OCI-LY7 (cell line): ENCODE data around the gene KIAA1958. TPM values are rescaled to one million over a fixed set of nuclear protein-coding genes. Genes with fewer than 3 reads are reported as not detected.

Experiments
- BruUV-seq: library from RNA; stranded (reverse); fragments of 400-500 nt; replicated peaks from 2 replicates; lab custom pipeline; 2021; lab: Mats Ljungman, UMichigan
- CTCF ChIA-PET: fragments of 300-600 bp; sonication (Branson Sonifier 250); formaldehyde crosslinking; loops from one replicate; lab custom pipeline; 2022; ENCODE audit warnings: antibody characterized with exemption; ENCODE audit not compliant: unreplicated experiment; lab: Charles Lee
- POLR2A ChIA-PET: fragments of 300-600 bp; sonication (Branson Sonifier 250); formaldehyde crosslinking; loops from one replicate; lab custom pipeline; 2022; ENCODE audit warnings: antibody characterized with exemption; lab: Charles Lee
- DNase-seq: peaks from one replicate; pipeline ENCODE4 v3.0.0-alpha.2; 2015; ENCODE audit warnings: low spot score
- H2AFZ ChIP-seq: fragments of 200-600 bp; sonication (generic), shearing (Covaris generic); 2 replicates; pipeline ENCODE4 v1.6.1; 2014; ENCODE audit warnings: mild to moderate bottlenecking, antibody characterized with exemption, low read length, moderate library complexity
- H3K27ac ChIP-seq: fragments of 200-600 bp; sonication (generic); 2 replicates; pipeline ENCODE4 v1.5.1; 2014; ENCODE audit warnings: mixed run types, low read depth, mild to moderate bottlenecking, moderate library complexity, low read length, inconsistent platforms; ENCODE audit not compliant: poor library complexity, severe bottlenecking
- H3K36me3 ChIP-seq: fragments of 200-600 bp; sonication (generic); 2 replicates; pipeline ENCODE4 v1.6.1; 2014; ENCODE audit warnings: mild to moderate bottlenecking, antibody characterized with exemption, low read length, moderate library complexity, mixed read lengths; ENCODE audit not compliant: insufficient read depth
- H3K4me1 ChIP-seq: fragments of 200-600 bp; sonication (generic); 2 replicates; pipeline ENCODE4 v1.5.1; 2014; ENCODE audit warnings: mild to moderate bottlenecking, low read length; ENCODE audit not compliant: insufficient read depth, poor library complexity, severe bottlenecking
- H3K4me2 ChIP-seq: fragments of 200-600 bp; sonication (generic); 2 replicates; pipeline ENCODE4 v1.6.1; 2014; ENCODE audit warnings: mild to moderate bottlenecking, low read length
- H3K4me3 ChIP-seq: fragments of 200-600 bp; sonication (generic); 2 replicates; pipeline ENCODE4 v1.5.1; 2014; ENCODE audit warnings: mild to moderate bottlenecking, low read depth, low read length; ENCODE audit not compliant: poor library complexity, severe bottlenecking
- H3K79me2 ChIP-seq: fragments of 200-600 bp; sonication (generic); 2 replicates; pipeline ENCODE4 v1.6.1; 2016; ENCODE audit warnings: low read depth, mild to moderate bottlenecking, low read length, moderate library complexity, mixed read lengths; ENCODE audit not compliant: insufficient read depth
- H3K9me2 ChIP-seq: fragments of 200-600 bp; sonication (generic); 2 replicates; pipeline ENCODE4 v1.6.1; 2016; ENCODE audit warnings: mild to moderate bottlenecking, low read length, mixed read lengths; ENCODE audit not compliant: insufficient read depth
- H3K9me3 ChIP-seq: fragments of 200-600 bp; sonication (generic); 2 replicates; pipeline ENCODE4 v1.6.1; 2014; ENCODE audit warnings: mild to moderate bottlenecking, mixed run types, low read length, mixed read lengths
- H4K20me1 ChIP-seq: fragments of 200-600 bp; sonication (generic); 2 replicates; pipeline ENCODE4 v1.6.1; 2014; ENCODE audit warnings: mild to moderate bottlenecking, antibody characterized with exemption, low read length, moderate library complexity, mixed read lengths; ENCODE audit not compliant: insufficient read depth
- CTCF ChIP-seq: fragments of 200-600 bp; sonication (generic); conservative IDR thresholded peaks from 2 replicates; pipeline ENCODE4 v1.5.1; 2014; ENCODE audit warnings: mild to moderate bottlenecking, antibody characterized with exemption, low read length, moderate library complexity, mixed read lengths
- EZH2phosphoT487 ChIP-seq: fragments of 200-600 bp; sonication (generic); IDR thresholded peaks from 2 replicates; pipeline ENCODE4 v1.6.1; 2018; ENCODE audit warnings: low read depth, borderline replicate concordance, mild to moderate bottlenecking, mixed run types, antibody characterized with exemption, low read length, moderate library complexity, mixed read lengths
- intact Hi-C: fragments of 100-400 bp; cut with micrococcal nuclease; formaldehyde crosslinking; loops from one replicate; pipeline ENCODE4 v1.10.0; 2022; ENCODE audit not compliant: unreplicated experiment
- total RNA-seq, 2 experiments: library from RNA; depleted of rRNA in 1 of 2; stranded (reverse); fragments of >200 nt in 1 of 2; shearing (Covaris generic) in 1 of 2; gene quantifications; 2 replicates each; pipeline ENCODE4 v1.2.3, GENCODE V29; 2014 to 2022

The KIAA1958 gene
- total RNA-seq, 2 experiments from 2014 or later: 15.4 to 19.8 TPM

GRCh38 chr9:112443636-112444035 is 43.0 kb upstream of the KIAA1958 start:
- no peaks in the 10 kb centered on the region for H3K79me2 ChIP-seq
- no peak overlapping the region for H3K4me3 ChIP-seq
- TF ChIP-seq EZH2phosphoT487: no peak
- no peak for TF ChIP-seq CTCF
- H3K9me3 ChIP-seq: no peaks in the 10 kb centered on the region
- DNase-seq: no peak
- no peaks in the 10 kb centered on the region; the same call in 1 of the 2 replicates for H3K36me3 ChIP-seq
- CTCF ChIA-PET: interaction anchor here (0.6 kb wide), 1 partner anchor 376 kb away, joined by 3 read pairs; no protein-coding TSS in a partner anchor
- intact Hi-C loops: loop anchor here (2.0 to 5.0 kb wide), 3 partner anchors 273 to 379 kb away; no protein-coding TSS in a partner anchor
- POLR2A ChIA-PET: interaction anchor here (0.6 to 1.1 kb wide), 4 partner anchors 65 to 270 kb away, joined by 3 to 4 read pairs (median 3); no protein-coding TSS in a partner anchor
- no peaks in the 10 kb centered on the region for H4K20me1 ChIP-seq
- H2AFZ ChIP-seq: no peak overlapping the region
- no peaks in the 10 kb centered on the region for H3K9me2 ChIP-seq
- no peak overlapping the region for H3K27ac ChIP-seq
- no peak overlapping the region for H3K4me2 ChIP-seq
- H3K4me1 ChIP-seq: peaks cover 12% of the 10 kb centered on the region
- BruUV-seq: no TSS peak

GRCh38 chr9:112445196-112445595 is 41.4 kb upstream of the KIAA1958 start:
- Histone ChIP-seq H2AFZ (no peak overlapping the region), H3K4me3 (no peak overlapping the region), H3K4me2 (no peak overlapping the region), H3K9me3 (no peaks in the 10 kb centered on the region), H3K27ac (no peak overlapping the region), H3K79me2 (no peaks in the 10 kb centered on the region), H3K36me3 (no peaks in the 10 kb centered on the region; the same call in 1 of the 2 replicates), H3K9me2 (no peaks in the 10 kb centered on the region), H3K4me1 (peaks cover 12% of the 10 kb centered on the region), H4K20me1 (no peaks in the 10 kb centered on the region)
- ChIA-PET CTCF (no interaction called here), POLR2A (interaction anchor here (0.6 to 0.7 kb wide), 3 partner anchors 43 to 271 kb away, joined by 3 to 4 read pairs (median 3); no protein-coding TSS in a partner anchor)
- TF ChIP-seq EZH2phosphoT487: no peak
- no peak for TF ChIP-seq CTCF
- no peak for DNase-seq
- BruUV-seq: no TSS peak
- intact Hi-C loops: no loop called here

GRCh38 chr9:112446080-112446479 is 40.5 kb upstream of the KIAA1958 start:
- H3K4me1 ChIP-seq: peaks cover 16% of the 10 kb centered on the region
- no peak overlapping the region for H3K27ac ChIP-seq
- POLR2A ChIA-PET: no interaction called here
- H3K9me2 ChIP-seq: no peaks in the 10 kb centered on the region
- H3K9me3 ChIP-seq: no peaks in the 10 kb centered on the region
- H3K4me3 ChIP-seq: no peak overlapping the region
- H3K4me2 ChIP-seq: no peak overlapping the region
- no TSS peak for BruUV-seq
- H3K36me3 ChIP-seq: no peaks in the 10 kb centered on the region; the same call in 1 of the 2 replicates
- no peak overlapping the region for H2AFZ ChIP-seq
- intact Hi-C loops: no loop called here
- no peaks in the 10 kb centered on the region for H3K79me2 ChIP-seq
- no peaks in the 10 kb centered on the region for H4K20me1 ChIP-seq
- CTCF ChIA-PET: interaction anchor here (0.8 kb wide), 1 partner anchor 11 kb away, joined by 3 read pairs; no protein-coding TSS in a partner anchor
- DNase-seq: no peak
- TF ChIP-seq CTCF (no peak), EZH2phosphoT487 (no peak)
